ENCODE results near the gene LRRK1. TPM values are rescaled to one million over a fixed set of nuclear protein-coding genes. Genes with fewer than 3 reads are reported as not detected.

The LRRK1 gene
- total RNA-seq, 4 donors from 2014 or later: 5.7 to 12.0 (median 10.0) TPM

GRCh38 chr15:101078669-101079323 lies 159.6 kb downstream of the LRRK1 start:
- TF ChIP-seq CTCF (IDR thresholded peaks at IDR 0.05) (no peak), POLR2A (IDR thresholded peaks at IDR 0.05) (no peak)
- Histone ChIP-seq H3K27ac (no peak overlapping the region), H3K9me3 (no peaks in the 10 kb centered on the region), H3K4me3 (no peak overlapping the region), H3K27me3 (no peaks in the 10 kb centered on the region), H3K4me1 (no peaks in the 10 kb centered on the region), H3K36me3 (no peaks in the 10 kb centered on the region)
- intact Hi-C loops (cut with DNase I): no loop called here
- DNase-seq: no peak
- 80 to 85% methylated on average over 1 to 2 of the region's 16 CpGs for WGBS, 2 donors

GRCh38 chr15:101081900-101082299 lies 162.7 kb downstream of the LRRK1 start:
- no peak for DNase-seq
- no peak overlapping the region for H3K27ac ChIP-seq
- no peaks in the 10 kb centered on the region for H3K4me1 ChIP-seq
- intact Hi-C loops (cut with DNase I): no loop called here
- no peaks in the 10 kb centered on the region for H3K27me3 ChIP-seq
- WGBS, 2 donors: 97 to 98% methylated on average over 9 of the region's 9 CpGs
- H3K4me3 ChIP-seq: no peak overlapping the region
- H3K36me3 ChIP-seq: no peaks in the 10 kb centered on the region
- no peaks in the 10 kb centered on the region for H3K9me3 ChIP-seq
- no peak for TF ChIP-seq POLR2A (IDR thresholded peaks at IDR 0.05)

GRCh38 chr15:101083336-101084045 lies 164.3 kb downstream of the LRRK1 start:
- H3K27me3 ChIP-seq: no peaks in the 10 kb centered on the region
- no peak overlapping the region for H3K4me3 ChIP-seq
- TF ChIP-seq CTCF (IDR thresholded peaks at IDR 0.05): no peak
- no peak for TF ChIP-seq POLR2A (IDR thresholded peaks at IDR 0.05)
- no peak overlapping the region for H3K27ac ChIP-seq
- H3K36me3 ChIP-seq: no peaks in the 10 kb centered on the region
- 58 to 65% methylated on average over 8 to 9 of the region's 11 CpGs for WGBS, 2 donors
- intact Hi-C loops (cut with DNase I): no loop called here
- no peak for DNase-seq
- peaks cover 0 to 5% (median 2%) of the 10 kb centered on the region in 3 donors for H3K4me1 ChIP-seq
- H3K9me3 ChIP-seq: no peaks in the 10 kb centered on the region

GRCh38 chr15:101084801-101085200 lies 165.6 kb downstream of the LRRK1 start:
- Histone ChIP-seq H3K27ac (no peak overlapping the region), H3K4me1 (peaks cover 3 to 15% (median 10%) of the 10 kb centered on the region in 3 donors), H3K27me3 (no peaks in the 10 kb centered on the region), H3K4me3 (no peak overlapping the region), H3K9me3 (no peaks in the 10 kb centered on the region), H3K36me3 (no peaks in the 10 kb centered on the region)
- intact Hi-C loops (cut with DNase I): no loop called here
- DNase-seq: no peak
- no peak for TF ChIP-seq CTCF (IDR thresholded peaks at IDR 0.05)
- no peak for TF ChIP-seq POLR2A (IDR thresholded peaks at IDR 0.05)
- 67 to 90% methylated on average over 1 to 3 of the region's 10 CpGs for WGBS, 2 donors

- Histone ChIP-seq H3K4me1 (peaks cover 3 to 15% (median 10%) of the 10 kb centered on the region in 3 donors), H3K4me3 (no peak overlapping the region), H3K27me3 (no peaks in the 10 kb centered on the region), H3K36me3 (no peaks in the 10 kb centered on the region), H3K9me3 (no peaks in the 10 kb centered on the region), H3K27ac (no peak overlapping the region)
- TF ChIP-seq CTCF (IDR thresholded peaks at IDR 0.05) (no peak), POLR2A (IDR thresholded peaks at IDR 0.05) (no peak)
- intact Hi-C loops (cut with DNase I): no loop called here
- WGBS, 2 donors: 87 to 93% methylated on average over 9 to 10 of the region's 10 CpGs
- no peak for DNase-seq
Measured at GRCh38 chr15:101085311-101085700, 166.1 kb downstream of the LRRK1 start.

All from esophagus squamous epithelium (tissue), 5 donors.